HG02938 (cell line): ENCODE results near the gene PRKAA2.

Experiments used
- ATAC-seq: cut with Tn5 transposase; IDR thresholded peaks from one replicate; pipeline ENCODE4 v1.9.1; 2021; ENCODE audit warnings: mild to moderate bottlenecking, moderate library complexity; ENCODE audit not compliant: unreplicated experiment

Gene PRKAA2

DNA sequence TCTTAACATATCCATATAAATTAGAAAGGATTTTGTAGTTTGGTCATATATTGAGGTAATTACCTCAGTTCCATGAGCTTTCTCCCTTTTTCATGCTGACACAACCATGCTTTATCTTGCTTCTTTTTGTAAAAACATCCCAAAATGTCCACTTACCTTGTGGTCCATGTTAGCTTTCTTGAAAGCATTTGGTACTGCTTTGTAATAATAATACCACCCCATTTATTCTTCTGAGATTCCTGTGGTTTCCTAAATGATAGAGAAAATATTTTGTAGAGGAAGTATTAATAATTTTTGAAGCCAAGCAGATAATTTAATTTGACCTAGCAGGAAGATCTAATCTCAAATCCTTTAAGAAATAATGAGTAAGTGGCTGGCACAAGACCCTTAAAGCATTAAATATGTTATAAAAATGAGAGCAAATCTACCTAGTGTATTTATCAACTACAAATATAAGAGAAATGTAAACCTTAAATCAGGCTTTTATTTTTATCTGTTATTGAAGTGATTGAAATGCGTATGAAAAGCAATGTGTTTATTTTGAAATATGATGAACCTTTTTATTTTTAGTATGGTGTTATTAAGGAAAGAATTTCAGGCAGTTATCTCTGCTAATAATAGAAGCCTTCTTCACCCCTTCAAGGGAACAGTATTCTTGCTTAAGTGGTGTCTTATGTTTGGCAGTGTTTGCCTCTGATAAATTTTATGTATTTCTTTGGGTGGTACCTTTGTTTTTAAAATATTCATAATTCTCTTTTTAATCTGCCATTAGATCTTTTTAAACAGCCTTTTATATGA lies 9.2 kb downstream of the PRKAA2 start:
- no peak for ATAC-seq

DNA sequence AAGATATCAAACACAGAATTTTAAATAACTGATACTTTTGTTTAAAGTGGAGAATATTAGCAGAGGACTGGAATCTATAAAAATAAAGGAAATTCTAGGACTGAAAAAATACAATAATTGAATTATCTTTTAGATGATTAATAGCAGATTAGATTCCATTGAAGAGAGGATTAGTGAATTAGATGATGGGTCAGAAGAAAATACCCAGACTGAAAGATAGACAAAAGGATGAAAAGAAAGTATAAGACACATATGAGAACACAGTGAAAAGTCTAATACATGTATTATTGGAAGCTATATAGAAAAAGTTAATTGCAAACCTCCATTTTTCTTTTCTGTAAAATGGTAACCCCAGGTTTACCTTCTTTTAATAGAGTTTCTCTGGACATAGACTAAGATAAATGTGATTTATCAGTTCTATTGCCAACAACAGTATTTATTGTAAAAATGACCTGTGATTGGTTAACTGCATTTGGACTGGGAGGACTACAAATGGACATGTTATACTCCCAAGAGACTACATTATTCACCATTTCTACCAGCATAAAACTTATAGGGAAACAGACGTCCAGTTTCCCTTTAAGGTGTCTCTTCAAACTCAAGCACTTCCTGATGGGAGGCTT lies 11.0 kb downstream of the PRKAA2 start:
- no peak for ATAC-seq

DNA sequence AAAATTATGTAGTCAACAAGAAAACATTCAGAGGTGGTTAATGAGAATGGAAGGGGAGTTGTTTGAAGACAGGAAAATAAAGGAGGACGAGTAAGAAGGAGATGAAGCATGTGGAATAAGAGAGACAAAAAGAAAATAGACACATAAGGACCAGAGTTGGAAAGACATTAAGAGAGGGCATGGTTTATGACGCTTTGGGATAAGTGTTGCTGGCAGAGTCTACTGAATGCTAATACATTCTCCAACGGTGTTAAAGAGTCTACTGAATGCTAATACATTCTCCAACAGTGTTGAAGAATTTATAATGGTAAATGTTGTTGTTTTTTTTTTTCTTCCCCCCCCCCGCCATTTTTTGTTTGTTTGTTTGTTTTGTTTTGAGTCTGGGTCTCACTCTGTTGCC lies 13.1 kb downstream of the PRKAA2 start:
- ATAC-seq: no peak

DNA sequence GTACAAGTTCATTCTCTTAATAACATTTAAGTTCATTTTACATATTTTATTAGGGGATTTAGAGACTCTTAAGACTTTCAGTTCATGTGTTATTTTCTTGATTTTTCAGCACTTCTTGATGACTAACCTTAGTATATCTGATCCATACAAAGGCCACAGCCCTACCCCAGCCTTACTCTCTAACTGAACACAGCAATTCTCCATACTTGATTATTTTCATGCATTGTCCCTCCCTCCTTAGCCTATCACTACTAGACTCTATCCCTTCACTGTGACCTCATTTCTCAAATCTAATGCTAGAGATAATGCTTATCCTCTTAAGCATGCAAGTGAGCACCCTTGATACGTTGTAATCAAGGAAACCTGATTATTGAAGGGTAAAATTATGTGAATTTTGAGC lies 15.2 kb downstream of the PRKAA2 start:
- no peak for ATAC-seq

DNA sequence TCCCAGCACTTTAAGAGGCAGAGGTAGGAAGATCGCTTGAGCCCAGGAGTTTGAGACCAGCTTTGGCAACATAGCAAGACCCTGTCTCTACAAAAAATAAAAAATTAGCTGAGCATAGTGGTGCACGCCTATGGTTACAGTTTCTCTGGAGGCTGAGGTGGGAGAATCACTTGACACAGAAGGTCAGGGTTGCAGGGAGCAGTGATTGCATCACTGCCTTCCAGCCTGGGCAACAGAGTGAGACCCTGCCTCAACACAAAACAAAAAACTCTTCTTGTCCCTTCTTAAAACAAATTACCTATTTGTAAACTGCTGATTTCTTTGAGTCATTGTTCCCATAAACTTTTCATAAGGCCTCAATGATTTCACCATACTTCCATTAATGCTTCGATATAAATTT lies 18.7 kb downstream of the PRKAA2 start:
- ATAC-seq: no peak

DNA sequence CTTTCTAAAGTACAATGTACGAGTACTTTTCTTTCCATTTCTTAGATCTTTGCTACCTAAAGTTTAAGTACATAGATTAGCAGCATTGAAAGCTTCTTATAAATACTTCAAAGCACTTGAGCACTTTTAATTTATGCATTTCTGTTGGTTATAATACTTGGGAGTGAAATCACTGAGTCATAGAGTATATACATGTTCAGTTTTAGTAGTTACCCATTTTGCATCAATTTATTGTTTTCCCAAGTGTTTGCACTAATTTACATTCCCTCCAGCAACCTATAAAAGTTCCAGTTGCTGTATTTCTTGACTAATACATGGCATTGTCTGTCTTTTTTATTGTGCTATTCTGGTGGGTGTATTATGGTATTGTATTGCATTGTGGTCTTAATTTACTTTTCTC lies 20.3 kb downstream of the PRKAA2 start:
- ATAC-seq: no peak

DNA sequence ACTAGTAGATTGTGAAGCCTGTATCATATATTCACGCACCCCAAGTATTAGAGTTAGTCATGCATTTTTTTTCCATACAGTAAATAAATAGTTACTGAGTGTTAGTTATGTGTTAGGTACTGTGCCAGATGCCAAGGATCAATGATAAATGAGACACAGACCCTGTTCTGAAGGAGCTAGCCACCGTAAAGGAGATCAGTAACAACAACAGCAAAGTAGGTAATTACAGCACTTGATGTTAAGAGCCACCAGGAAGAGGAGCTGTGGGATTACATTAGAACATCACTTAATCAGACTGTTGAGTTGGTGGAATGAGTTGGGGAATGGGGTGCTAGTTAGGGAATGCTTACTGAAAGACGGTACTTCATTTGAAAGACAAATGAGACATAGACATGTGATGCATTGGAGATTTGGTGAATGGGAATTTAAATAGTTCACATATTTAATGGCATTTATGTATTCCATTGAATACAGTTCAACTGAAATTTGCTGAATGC lies 21.0 kb downstream of the PRKAA2 start:
- ATAC-seq: no peak

DNA sequence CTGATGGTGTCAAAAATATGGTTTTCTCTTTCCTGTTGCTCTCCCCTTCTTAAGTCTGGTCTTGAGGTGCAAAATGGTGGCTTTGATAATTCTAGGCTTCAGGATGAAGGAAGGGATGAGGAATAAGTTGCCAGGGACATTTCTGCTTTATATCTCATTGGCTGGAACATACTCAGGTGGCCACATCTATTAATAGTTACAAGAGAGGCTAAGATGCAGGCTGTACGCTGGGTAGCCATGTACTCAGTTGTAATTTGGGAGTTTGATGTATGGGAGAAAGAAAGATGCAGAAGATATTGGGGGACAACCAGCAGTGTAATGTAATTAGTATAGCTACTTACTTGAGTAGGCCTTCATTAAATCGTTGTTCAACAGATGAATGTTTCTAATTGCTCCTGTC lies 25.2 kb downstream of the PRKAA2 start:
- ATAC-seq: no peak

DNA sequence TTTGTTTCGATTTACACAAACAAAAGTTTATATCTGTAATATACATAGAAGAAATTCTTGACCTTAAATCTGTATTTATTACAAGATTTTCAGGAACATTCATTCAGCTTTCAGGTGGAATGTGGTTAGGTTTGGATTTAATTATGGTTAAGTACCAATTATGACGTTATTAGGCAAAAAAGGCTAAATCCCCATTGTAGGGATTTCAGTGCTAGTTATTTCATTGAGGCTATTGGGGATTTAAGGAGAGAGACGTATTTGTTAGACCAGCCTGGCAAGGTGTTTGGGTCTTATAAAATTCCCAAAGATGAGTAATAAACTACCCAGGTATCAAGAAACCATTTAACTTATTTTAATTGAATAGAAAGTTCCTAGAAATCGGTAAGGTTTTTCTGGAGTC lies 26.0 kb downstream of the PRKAA2 start:
- no peak for ATAC-seq

DNA sequence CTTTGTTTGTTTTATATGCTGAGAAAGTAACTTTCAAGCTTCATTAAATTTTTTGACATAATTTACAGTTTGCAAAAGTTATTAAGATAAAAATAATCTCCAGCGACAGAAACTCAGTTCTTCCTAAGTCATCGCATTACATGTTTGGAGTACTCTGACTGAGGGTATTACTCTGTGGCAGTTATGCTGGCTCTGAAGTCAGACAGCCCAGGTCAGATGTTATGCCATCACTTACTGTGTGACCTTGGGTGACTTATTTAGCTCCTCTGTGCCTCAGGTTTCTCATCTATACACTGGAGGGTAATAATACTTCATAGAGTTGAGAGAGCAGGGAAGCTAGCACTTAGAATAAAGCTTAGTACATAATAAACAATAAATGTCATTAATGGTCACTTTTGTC lies 26.4 kb downstream of the PRKAA2 start:
- no peak for ATAC-seq

DNA sequence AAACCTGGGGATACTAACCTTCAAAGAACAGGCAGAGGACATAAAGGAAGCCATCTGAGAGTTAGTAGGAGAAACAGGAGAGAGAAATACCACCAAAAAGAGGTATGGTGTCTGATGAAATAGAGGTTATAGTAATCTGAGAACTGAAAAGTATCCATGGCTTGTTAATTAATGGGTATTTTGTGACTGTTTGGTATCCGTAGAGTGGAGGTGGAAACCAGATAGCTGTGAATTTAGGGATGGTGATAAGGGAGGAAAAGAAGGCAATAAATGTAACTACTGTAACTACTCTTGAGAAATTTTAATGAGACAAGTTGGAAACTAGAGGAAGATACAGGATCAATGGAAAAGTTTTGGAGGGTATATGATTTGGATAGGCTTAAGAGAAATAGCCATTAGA lies 27.5 kb downstream of the PRKAA2 start:
- ATAC-seq: no peak

DNA sequence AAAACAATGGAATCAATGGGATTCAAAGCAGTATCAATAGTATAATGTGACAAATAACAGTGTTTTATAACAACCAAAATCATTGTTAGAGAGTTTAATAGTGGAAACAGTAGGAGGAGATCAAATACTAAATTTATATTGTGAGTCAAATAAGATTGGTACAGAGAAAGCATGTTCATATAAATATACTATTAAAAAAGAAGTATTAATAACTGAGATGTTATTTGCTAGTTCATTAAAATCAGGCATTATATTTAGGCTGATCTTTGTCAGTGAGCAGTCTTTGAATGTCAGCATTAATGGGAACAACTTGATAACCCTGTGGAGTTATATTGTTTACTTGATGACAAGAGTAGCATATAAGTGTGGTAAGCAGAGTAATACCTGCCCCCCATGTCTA lies 30.6 kb downstream of the PRKAA2 start:
- ATAC-seq: no peak

DNA sequence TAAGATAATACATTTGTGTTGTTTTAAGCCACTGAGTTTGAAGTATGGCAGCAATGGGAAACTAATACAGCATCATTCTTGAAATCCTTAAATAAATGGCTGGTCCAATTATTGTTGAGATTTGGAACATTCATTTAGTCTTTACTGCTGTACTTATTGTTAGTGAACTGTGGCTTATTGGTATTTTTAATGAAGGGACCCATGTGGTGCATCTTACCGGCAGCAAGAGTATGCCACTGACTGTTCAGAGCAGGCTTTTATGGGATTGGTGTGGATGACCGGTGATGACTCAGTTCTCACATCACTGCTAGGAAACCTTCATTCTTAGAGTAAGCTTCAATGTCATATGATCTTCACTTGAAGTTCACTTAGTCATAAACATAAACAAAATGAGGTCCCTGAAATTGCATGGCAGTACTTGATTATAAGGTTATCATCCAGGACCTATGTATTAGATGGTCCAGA lies 31.5 kb downstream of the PRKAA2 start:
- no peak for ATAC-seq

DNA sequence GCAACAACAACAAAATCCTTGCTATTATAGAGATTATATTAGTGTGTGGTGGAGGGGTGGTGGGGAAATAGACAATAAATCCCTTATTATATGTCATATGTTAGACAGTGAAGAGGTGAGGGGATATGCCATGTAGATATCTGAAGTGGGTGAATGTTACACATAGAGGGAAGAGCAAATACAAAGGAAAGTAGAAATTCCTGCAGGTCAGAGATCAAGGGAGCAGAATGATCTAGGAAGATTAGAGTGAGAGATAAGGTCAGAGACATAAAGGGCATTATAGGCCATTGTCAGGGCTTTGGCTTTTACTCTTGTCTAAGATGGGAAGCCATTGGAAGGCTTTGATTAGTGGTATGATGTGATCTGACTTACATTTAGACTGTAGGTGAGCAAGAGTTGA lies 38.5 kb downstream of the PRKAA2 start:
- no peak for ATAC-seq

DNA sequence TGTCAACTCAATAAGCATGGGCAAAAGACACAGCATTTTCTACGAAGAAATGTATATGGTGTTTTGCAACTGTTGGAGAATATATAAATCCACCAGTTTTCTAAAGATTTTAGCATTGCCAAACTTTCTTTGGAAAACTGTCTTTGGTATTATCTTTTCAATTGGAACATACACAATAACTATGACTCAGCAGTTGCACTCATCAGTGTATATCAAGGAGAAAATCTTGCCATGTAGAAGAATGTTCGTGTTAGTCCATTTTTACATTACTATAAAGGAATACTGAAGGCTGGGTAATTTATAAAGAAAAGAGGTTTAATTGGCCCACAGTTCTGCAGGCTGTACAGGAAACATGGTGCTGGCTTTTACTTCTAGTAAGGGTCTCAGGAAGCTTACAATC lies 41.1 kb downstream of the PRKAA2 start:
- ATAC-seq: no peak

DNA sequence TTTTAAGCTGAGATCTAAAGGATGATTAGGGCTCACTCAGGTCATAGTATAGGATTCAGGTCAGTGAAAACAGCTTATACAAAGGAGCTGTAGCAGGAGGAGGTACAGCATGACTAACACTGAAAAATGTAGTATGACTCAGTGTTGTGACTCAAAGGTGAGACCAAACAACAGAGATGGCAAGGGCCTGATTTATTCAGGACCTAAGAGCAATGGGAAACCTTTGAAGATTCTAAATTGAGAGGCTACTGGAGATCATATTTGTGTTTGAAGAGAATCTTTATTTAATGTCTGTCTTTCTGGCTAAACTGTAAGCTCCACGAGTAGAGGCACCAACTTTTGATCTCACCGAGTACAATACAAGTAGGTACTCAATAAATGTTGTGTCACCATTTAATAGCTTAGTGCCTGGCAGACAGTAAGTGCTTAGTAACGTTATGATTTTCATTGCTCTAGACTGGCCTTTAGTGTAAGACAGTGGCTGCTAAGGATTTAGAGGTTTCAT lies 43.5 kb downstream of the PRKAA2 start:
- no peak for ATAC-seq

DNA sequence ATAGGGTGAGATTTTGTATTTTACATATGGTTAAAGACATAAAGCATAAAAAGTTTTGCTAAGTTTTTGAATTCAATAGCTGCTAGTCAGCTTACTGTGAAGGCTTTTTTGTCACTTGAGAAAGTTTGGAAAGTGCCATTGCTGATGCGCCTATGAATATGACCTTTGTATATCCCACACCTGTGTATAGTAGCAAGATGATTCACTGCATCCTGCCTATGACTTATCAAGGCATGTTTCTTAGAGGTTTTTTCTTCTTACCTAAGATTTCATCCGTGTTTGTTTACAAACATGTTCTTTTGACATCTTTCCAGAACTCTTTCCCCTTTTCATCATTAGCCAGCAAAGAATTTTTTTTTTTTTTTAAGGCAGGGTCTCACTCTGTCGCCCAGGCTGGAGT lies 51.5 kb downstream of the PRKAA2 start:
- no peak for ATAC-seq

DNA sequence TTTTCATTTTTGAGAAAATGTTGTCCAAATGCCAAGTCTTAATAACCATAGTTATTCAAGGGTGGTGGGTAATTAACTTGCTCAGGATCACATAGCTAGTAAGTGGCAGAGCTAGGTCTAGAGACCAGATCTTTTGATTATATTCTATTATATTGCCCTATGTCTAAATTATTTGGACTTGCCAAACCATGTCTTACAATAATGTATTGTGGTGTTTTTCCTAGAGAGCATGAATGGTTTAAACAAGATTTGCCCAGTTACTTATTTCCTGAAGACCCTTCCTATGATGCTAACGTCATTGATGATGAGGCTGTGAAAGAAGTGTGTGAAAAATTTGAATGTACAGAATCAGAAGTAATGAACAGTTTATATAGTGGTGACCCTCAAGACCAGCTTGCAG lies 58.6 kb downstream of the PRKAA2 start:
- ATAC-seq: no peak

DNA sequence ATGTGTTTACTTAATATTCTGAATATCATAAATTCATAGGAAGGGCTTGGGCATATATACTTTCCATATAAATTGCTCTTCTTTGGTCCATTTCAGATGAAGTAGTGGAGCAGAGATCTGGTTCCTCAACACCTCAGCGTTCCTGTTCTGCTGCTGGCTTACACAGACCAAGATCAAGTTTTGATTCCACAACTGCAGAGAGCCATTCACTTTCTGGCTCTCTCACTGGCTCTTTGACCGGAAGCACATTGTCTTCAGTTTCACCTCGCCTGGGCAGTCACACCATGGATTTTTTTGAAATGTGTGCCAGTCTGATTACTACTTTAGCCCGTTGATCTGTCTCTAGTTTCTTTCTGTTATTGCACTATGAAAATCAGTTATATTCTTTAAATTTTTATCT lies 62.3 kb downstream of the PRKAA2 start:
- no peak for ATAC-seq

DNA sequence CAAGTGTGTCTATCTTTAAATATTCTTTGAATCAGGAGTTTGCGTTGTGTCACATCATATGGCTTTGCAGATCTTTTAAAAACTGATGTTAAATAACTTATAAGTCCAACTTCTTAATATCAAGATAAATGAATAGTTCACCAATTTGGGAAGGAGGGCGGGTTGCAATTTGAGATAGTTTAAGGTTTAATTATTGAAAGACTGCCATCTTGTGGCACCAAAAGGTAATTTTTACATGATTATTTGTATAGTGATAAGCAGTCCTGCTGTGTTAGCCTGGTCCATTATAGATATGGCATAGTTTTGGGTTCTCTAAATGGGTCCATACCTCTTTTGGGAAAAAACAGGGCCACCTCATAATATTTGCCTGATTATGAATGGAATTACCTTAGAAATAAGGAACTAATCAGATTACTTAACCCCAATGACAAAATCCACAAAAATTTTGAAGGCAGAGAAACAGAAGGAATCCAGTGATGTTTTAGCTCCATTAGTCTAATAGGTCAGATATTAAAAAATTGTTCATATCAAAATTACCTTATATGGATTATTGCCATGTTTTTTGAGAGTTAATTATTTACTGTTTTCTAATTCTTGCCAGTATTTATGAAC lies 64.3 kb downstream of the PRKAA2 start:
- peak; percentile 75 for ATAC-seq

DNA sequence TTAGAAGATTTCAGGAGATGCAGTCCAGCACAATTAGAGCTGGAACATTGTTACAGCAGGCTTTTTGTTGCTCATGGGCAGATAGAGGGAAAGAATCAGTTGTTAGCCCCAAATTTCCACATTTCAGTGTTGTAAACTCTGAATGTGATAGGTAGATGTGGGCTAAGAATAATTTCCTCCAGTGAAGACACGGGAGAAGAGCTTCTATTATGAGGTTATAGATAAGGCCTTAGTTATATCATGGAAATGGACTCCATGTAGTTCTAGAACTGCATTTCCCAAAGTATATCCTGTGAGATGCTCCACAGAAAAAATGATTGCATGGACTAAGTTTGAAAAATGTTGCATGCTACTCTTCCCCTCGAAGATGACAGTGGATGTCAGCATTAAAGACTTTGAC lies 64.9 kb downstream of the PRKAA2 start:
- no peak for ATAC-seq

DNA sequence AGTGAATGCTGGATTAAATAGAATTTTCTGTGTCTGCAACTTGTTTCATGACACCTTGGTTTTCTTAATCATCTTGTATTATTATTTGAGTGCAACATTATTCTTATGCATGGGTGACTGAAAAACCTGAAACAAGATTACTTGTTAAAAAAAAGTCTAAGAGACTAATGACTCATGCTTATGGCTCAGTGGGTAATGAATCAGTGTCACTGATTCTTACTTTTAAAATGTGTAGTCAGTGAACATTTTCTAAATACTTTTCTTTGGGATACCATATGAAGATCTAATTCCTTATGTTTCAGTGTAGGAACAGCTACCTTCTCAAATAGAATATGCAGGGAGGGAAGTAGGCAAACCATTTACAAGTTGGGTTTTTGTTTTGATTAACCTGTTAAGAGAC lies 65.5 kb downstream of the PRKAA2 start:
- no peak for ATAC-seq
